Keratinocyte (primary cell): Measurements from ENCODE around the gene ITPK1. TPM values are rescaled to one million over a fixed set of nuclear protein-coding genes. Genes with fewer than 3 reads are reported as not detected.

Source experiments
- DNase-seq: peaks from one replicate; pipeline ENCODE4 v3.0.0-alpha.2; 2011; ENCODE audit warnings: low read depth, missing footprints, low spot score
- FAIRE-seq: peaks from 2 replicates; lab custom pipeline; 2011; peaks lifted over from hg19 to GRCh38; lab: Jason Lieb, UNC
- H2AFZ ChIP-seq: 2 replicates; pipeline ENCODE4 v1.6.0; 2012; ENCODE audit warnings: low read length, control low read depth, inconsistent platforms; ENCODE audit not compliant: control insufficient read depth
- H3K27ac ChIP-seq: 2 replicates; pipeline ENCODE4 v1.5.1; 2011; ENCODE audit warnings: low read length; ENCODE audit not compliant: control insufficient read depth, insufficient read depth
- H3K27me3 ChIP-seq: 3 replicates; pipeline ENCODE4 v1.6.0; 2011; ENCODE audit warnings: low read length; ENCODE audit not compliant: control insufficient read depth, insufficient read depth; ENCODE audit errors: extremely low read depth
- H3K36me3 ChIP-seq, 2 experiments: 2 replicates in 1 of 2; 3 replicates in 1 of 2; pipeline ENCODE4 v1.5.1; 2011; ENCODE audit warnings: low read length in 2 of 2, mild to moderate bottlenecking in 1 of 2; ENCODE audit not compliant: control insufficient read depth in 2 of 2, insufficient read depth in 2 of 2; ENCODE audit errors: extremely low read depth in 1 of 2
- H3K4me1 ChIP-seq: 3 replicates; pipeline ENCODE4 v1.5.1; 2011; ENCODE audit warnings: low read length; ENCODE audit not compliant: control insufficient read depth, insufficient read depth; ENCODE audit errors: extremely low read depth
- H3K4me2 ChIP-seq: 3 replicates; pipeline ENCODE4 v1.6.0; 2011; ENCODE audit warnings: low read depth, low read length; ENCODE audit not compliant: control insufficient read depth, insufficient read depth; ENCODE audit errors: extremely low read depth
- H3K4me3 ChIP-seq, 3 experiments: fragments of 200-600 bp in 1 of 3; sonication (generic) in 1 of 3; 2 replicates in 2 of 3; 3 replicates in 1 of 3; pipeline ENCODE4 v1.5.1; 2011 to 2016; ENCODE audit warnings: low read length in 3 of 3, mild to moderate bottlenecking in 3 of 3, control low read depth in 2 of 3, inconsistent platforms in 1 of 3, low read depth in 1 of 3, mixed read lengths in 1 of 3, mixed run types in 1 of 3, moderate library complexity in 1 of 3; ENCODE audit not compliant: control insufficient read depth in 2 of 3, insufficient read depth in 2 of 3; ENCODE audit errors: extremely low read depth in 1 of 3
- H3K79me2 ChIP-seq: 2 replicates; pipeline ENCODE4 v1.6.0; 2012; ENCODE audit warnings: low read length; ENCODE audit not compliant: control insufficient read depth, insufficient read depth
- H3K9ac ChIP-seq: 3 replicates; pipeline ENCODE4 v1.6.0; 2011; ENCODE audit warnings: low read length; ENCODE audit not compliant: control insufficient read depth, insufficient read depth; ENCODE audit errors: extremely low read depth
- H3K9me1 ChIP-seq: 3 replicates; pipeline ENCODE4 v1.6.0; 2011; ENCODE audit warnings: low read length; ENCODE audit not compliant: control insufficient read depth, insufficient read depth; ENCODE audit errors: extremely low read depth
- H3K9me3 ChIP-seq: 2 replicates; pipeline ENCODE4 v1.5.1; 2012; ENCODE audit warnings: low read depth, low read length; ENCODE audit not compliant: control insufficient read depth
- H4K20me1 ChIP-seq: 3 replicates; pipeline ENCODE4 v1.6.0; 2011; ENCODE audit warnings: low read length; ENCODE audit not compliant: control insufficient read depth, insufficient read depth; ENCODE audit errors: extremely low read depth
- CTCF ChIP-seq, 3 experiments: IDR thresholded peaks in 1 of 3; conservative IDR thresholded peaks in 1 of 3; optimal IDR thresholded peaks in 1 of 3; 2 replicates in 2 of 3; 3 replicates in 1 of 3; pipeline versions ENCODE3 to v1.5.1; 2011; ENCODE audit warnings: low read length in 3 of 3, mild to moderate bottlenecking in 3 of 3, moderate library complexity in 2 of 3, control low read depth in 1 of 3, inconsistent platforms in 1 of 3; ENCODE audit not compliant: insufficient read depth in 2 of 3; ENCODE audit errors: extremely low read depth in 1 of 3
- EZH2 ChIP-seq: IDR thresholded peaks from one replicate; pipeline ENCODE4 v1.6.1; 2012; ENCODE audit warnings: inconsistent platforms, mild to moderate bottlenecking, low read length, moderate library complexity
- dilution Hi-C: fragments of 300-500 bp; cut with MboI; formaldehyde crosslinking; loops from one replicate; pipeline ENCODE4 v1.7.0; 2020; ENCODE audit warnings: low sequenced_read_pairs; ENCODE audit not compliant: extremely low pct_ligation_motif_present
- polyA plus RNA-seq, 5 experiments: library from polyadenylated mRNA; depleted of rRNA in 3 of 5; stranded (reverse) in 3 of 5; stranded (forward) in 1 of 5; unstranded in 1 of 5; fragments of >200 nt; gene quantifications; 1 replicate in 1 of 5; 2 replicates in 3 of 5; 3 replicates in 1 of 5; pipeline versions ENCODE4 v1.2.1 to v1.2.3, GENCODE V29; 2011 to 2012; ENCODE audit warnings: missing spikeins in 2 of 5, low read depth in 1 of 5, low replicate concordance in 1 of 5

ITPK1 gene
- polyA plus RNA-seq, 1 donor (not counting 4 experiments of a cell fraction or from before 2014, with no cell fraction given) = 67.8 TPM

GRCh38 chr14:92950193-92950540, 165.6 kb downstream of the ITPK1 start:
- H3K4me3 ChIP-seq = no peak overlapping the region
- no peaks in the 10 kb centered on the region for H4K20me1 ChIP-seq
- no peaks in the 10 kb centered on the region for H3K79me2 ChIP-seq
- no peaks in the 10 kb centered on the region for H3K9me1 ChIP-seq
- H3K4me2 ChIP-seq = no peak overlapping the region
- no peak overlapping the region for H2AFZ ChIP-seq
- no peak for DNase-seq
- no peaks in the 10 kb centered on the region for H3K9me3 ChIP-seq
- TF ChIP-seq EZH2 (no peak), CTCF (optimal IDR thresholded peaks at IDR 0.05 in 1 of 3, IDR thresholded peaks at IDR 0.05 in 1 of 3, conservative IDR thresholded peaks at IDR 0.05 in 1 of 3; ENCODE audit: extremely low read depth in 1 of 3, insufficient read depth in 2 of 3, low read length in 3 of 3) (no peak)
- H3K4me1 ChIP-seq = peaks cover 8% of the 10 kb centered on the region
- no peak for FAIRE-seq
- H3K27me3 ChIP-seq = no peaks in the 10 kb centered on the region
- dilution Hi-C loops = no loop called here
- no peak overlapping the region for H3K9ac ChIP-seq
- H3K27ac ChIP-seq = no peak overlapping the region
- peaks cover 19 to 46% of the 10 kb centered on the region in 2 experiments for H3K36me3 ChIP-seq

- no peak overlapping the region for H3K9ac ChIP-seq
- peaks cover 8% of the 10 kb centered on the region for H3K4me1 ChIP-seq
- H3K36me3 ChIP-seq = peaks cover 22 to 49% of the 10 kb centered on the region in 2 experiments
- no peaks in the 10 kb centered on the region for H4K20me1 ChIP-seq
- DNase-seq = no peak
- H3K4me3 ChIP-seq = no peak overlapping the region
- H3K27me3 ChIP-seq = no peaks in the 10 kb centered on the region
- no peaks in the 10 kb centered on the region for H3K79me2 ChIP-seq
- dilution Hi-C loops = no loop called here
- H3K4me2 ChIP-seq = no peak overlapping the region
- TF ChIP-seq CTCF (optimal IDR thresholded peaks at IDR 0.05 in 1 of 3, IDR thresholded peaks at IDR 0.05 in 1 of 3, conservative IDR thresholded peaks at IDR 0.05 in 1 of 3; ENCODE audit: extremely low read depth in 1 of 3, insufficient read depth in 2 of 3, low read length in 3 of 3) (no peak), EZH2 (no peak)
- no peaks in the 10 kb centered on the region for H3K9me3 ChIP-seq
- H2AFZ ChIP-seq = no peak overlapping the region
- no peak for FAIRE-seq
- no peaks in the 10 kb centered on the region for H3K9me1 ChIP-seq
- no peak overlapping the region for H3K27ac ChIP-seq
These were observed 166.1 kb downstream of the ITPK1 start for GRCh38 chr14:92949496-92950192.
